ENCODE measurements around the gene CDH4. TPM values are rescaled to one million over a fixed set of nuclear protein-coding genes. Genes with fewer than 3 reads are reported as not detected.
A peak's percentile ranks its signal among the peaks of the same experiment; 100 is the strongest.

CDH4 gene
- total and polyA plus RNA-seq, 2 donors from 2014 or later: 1.1 TPM; not detected in 1

DNA sequence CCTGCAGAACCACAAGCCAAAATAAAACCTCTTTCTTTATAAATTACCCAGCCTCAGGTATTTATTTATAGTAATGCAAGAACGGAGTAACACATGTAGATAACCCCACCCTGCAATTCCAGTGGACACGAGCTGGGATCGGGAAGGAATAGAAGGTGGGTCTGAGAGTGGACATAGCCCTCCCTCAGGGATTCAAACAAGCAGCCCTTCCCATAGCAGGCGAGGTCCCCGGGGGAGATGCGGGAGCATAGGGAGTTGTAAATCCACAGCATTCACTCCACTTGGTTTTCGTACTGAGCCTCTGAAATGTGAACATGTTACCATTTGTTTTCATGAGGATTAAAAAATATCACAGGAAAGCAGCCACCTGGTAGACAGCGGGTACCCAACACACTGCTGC, 312.6 kb downstream of the CDH4 start:
- no peaks in the 10 kb centered on the region for H3K9me3 ChIP-seq (ENCODE audit: control insufficient read depth in 2 of 3, insufficient read depth in 1 of 3, low read length in 3 of 3)
- DNase-seq (peak in 1 of 5 donors; percentile 51), FAIRE-seq (no peak)
- H3K4me1 ChIP-seq (ENCODE audit: control insufficient read depth in 2 of 3, insufficient read depth in 2 of 3, low read depth in 1 of 3, low read length in 3 of 3): no peaks in the 10 kb centered on the region
- no peak overlapping the region for H3K27ac ChIP-seq (ENCODE audit: low read depth in 2 of 2, low read length in 2 of 2)
- intact Hi-C loops (cut with DNase I): no loop called here
- H3K9ac ChIP-seq (ENCODE audit: low read length in 3 of 3): no peak overlapping the region
- no peaks in the 10 kb centered on the region for H3K36me3 ChIP-seq (ENCODE audit: control insufficient read depth in 2 of 3, insufficient read depth in 3 of 3, low read length in 3 of 3)
- H3K27me3 ChIP-seq (ENCODE audit: control insufficient read depth, insufficient read depth, low read length): no peaks in the 10 kb centered on the region
- TF ChIP-seq, protein P1, sequence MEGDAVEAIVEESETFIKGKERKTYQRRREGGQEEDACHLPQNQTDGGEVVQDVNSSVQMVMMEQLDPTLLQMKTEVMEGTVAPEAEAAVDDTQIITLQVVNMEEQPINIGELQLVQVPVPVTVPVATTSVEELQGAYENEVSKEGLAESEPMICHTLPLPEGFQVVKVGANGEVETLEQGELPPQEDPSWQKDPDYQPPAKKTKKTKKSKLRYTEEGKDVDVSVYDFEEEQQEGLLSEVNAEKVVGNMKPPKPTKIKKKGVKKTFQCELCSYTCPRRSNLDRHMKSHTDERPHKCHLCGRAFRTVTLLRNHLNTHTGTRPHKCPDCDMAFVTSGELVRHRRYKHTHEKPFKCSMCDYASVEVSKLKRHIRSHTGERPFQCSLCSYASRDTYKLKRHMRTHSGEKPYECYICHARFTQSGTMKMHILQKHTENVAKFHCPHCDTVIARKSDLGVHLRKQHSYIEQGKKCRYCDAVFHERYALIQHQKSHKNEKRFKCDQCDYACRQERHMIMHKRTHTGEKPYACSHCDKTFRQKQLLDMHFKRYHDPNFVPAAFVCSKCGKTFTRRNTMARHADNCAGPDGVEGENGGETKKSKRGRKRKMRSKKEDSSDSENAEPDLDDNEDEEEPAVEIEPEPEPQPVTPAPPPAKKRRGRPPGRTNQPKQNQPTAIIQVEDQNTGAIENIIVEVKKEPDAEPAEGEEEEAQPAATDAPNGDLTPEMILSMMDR (IDR thresholded peaks at IDR 0.05; ENCODE audit: borderline replicate concordance, extremely low read depth, insufficient read depth): no peak
- H3K4me3 ChIP-seq (ENCODE audit: low read length in 3 of 3): no peak overlapping the region

DNA sequence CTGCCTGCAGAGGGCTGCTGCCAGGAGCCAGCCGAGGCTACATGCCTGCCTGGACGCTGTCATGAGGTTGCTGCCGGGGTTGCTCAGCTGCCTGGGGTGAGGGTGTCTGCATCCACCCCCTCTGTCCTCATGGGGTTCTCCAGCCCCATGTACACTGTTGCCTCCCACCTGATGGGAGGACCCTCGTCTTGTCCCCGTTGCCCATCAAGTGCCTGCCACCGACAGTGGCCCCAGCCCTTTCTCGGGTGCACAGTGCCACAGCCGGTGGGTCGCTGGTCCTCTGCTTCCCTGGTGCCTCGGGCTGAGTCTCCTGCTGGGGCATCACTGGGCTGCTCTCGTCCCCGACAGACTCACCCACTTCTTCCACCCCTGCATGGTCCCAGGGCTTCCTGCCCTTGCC, 313.7 kb downstream of the CDH4 start:
- H3K27ac ChIP-seq (ENCODE audit: low read depth in 2 of 2, low read length in 2 of 2): no peak overlapping the region
- DNase-seq: peak in 1 of 5 donors; percentile 53
- H3K4me1 ChIP-seq (ENCODE audit: control insufficient read depth in 2 of 3, insufficient read depth in 2 of 3, low read depth in 1 of 3, low read length in 3 of 3): no peaks in the 10 kb centered on the region
- H3K27me3 ChIP-seq (ENCODE audit: control insufficient read depth, insufficient read depth, low read length): no peaks in the 10 kb centered on the region
- H3K4me3 ChIP-seq (ENCODE audit: low read length in 3 of 3): no peak overlapping the region
- intact Hi-C loops (cut with DNase I): no loop called here
- H3K9ac ChIP-seq (ENCODE audit: low read length in 3 of 3): no peak overlapping the region
- no peaks in the 10 kb centered on the region for H3K36me3 ChIP-seq (ENCODE audit: control insufficient read depth in 2 of 3, insufficient read depth in 3 of 3, low read length in 3 of 3)
- no peaks in the 10 kb centered on the region for H3K9me3 ChIP-seq (ENCODE audit: control insufficient read depth in 2 of 3, insufficient read depth in 1 of 3, low read length in 3 of 3)
- TF ChIP-seq, protein P1 (IDR thresholded peaks at IDR 0.05; ENCODE audit: borderline replicate concordance, extremely low read depth, insufficient read depth): no peak
- FAIRE-seq: no peak

GRCh38 chr20:61566691-61567090, 314.6 kb downstream of the CDH4 start:
- no peaks in the 10 kb centered on the region for H3K9me3 ChIP-seq (ENCODE audit: control insufficient read depth in 2 of 3, insufficient read depth in 1 of 3, low read length in 3 of 3)
- H3K4me3 ChIP-seq (ENCODE audit: low read length in 3 of 3): no peak overlapping the region
- no peak for FAIRE-seq
- H3K36me3 ChIP-seq (ENCODE audit: control insufficient read depth in 2 of 3, insufficient read depth in 3 of 3, low read length in 3 of 3): no peaks in the 10 kb centered on the region
- H3K4me1 ChIP-seq (ENCODE audit: control insufficient read depth in 2 of 3, insufficient read depth in 2 of 3, low read depth in 1 of 3, low read length in 3 of 3): no peaks in the 10 kb centered on the region
- no peaks in the 10 kb centered on the region for H3K27me3 ChIP-seq (ENCODE audit: control insufficient read depth, insufficient read depth, low read length)
- no peak overlapping the region for H3K9ac ChIP-seq (ENCODE audit: low read length in 3 of 3)
- H3K27ac ChIP-seq (ENCODE audit: low read depth in 2 of 2, low read length in 2 of 2): no peak overlapping the region
- peak in 1 of 5 donors; percentile 51 for DNase-seq
- intact Hi-C loops (cut with DNase I): no loop called here
- TF ChIP-seq, protein P1 (IDR thresholded peaks at IDR 0.05; ENCODE audit: borderline replicate concordance, extremely low read depth, insufficient read depth): no peak

DNA sequence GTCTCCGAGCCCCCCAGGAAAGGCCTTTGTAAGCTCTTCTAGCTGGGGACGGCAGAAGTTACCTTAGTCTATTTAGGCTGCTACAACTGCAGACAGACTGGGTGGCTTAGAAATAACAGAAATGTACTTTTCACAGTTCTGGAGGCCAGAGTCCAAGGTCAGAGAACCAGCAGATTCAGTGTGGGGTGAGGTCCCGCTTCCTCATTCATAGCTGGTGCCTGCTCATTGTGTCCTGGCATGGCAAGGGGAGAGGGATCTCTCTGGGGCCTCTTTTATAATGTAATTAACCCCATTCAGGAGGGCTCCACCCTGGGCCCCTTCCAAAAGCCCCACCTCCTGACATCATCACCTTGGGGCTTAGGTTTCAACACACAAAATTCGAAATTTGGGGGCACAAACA, 315.1 kb downstream of the CDH4 start:
- Histone ChIP-seq H3K9me3 (ENCODE audit: control insufficient read depth in 2 of 3, insufficient read depth in 1 of 3, low read length in 3 of 3) (no peaks in the 10 kb centered on the region), H3K9ac (ENCODE audit: low read length in 3 of 3) (no peak overlapping the region), H3K36me3 (ENCODE audit: control insufficient read depth in 2 of 3, insufficient read depth in 3 of 3, low read length in 3 of 3) (no peaks in the 10 kb centered on the region), H3K4me1 (ENCODE audit: control insufficient read depth in 2 of 3, insufficient read depth in 2 of 3, low read depth in 1 of 3, low read length in 3 of 3) (no peaks in the 10 kb centered on the region), H3K27me3 (ENCODE audit: control insufficient read depth, insufficient read depth, low read length) (no peaks in the 10 kb centered on the region), H3K4me3 (ENCODE audit: low read length in 3 of 3) (no peak overlapping the region), H3K27ac (ENCODE audit: low read depth in 2 of 2, low read length in 2 of 2) (no peak overlapping the region)
- FAIRE-seq (no peak), DNase-seq (no peak)
- intact Hi-C loops (cut with DNase I): no loop called here
- TF ChIP-seq, protein P1 (IDR thresholded peaks at IDR 0.05; ENCODE audit: borderline replicate concordance, extremely low read depth, insufficient read depth): no peak

All from kidney (tissue), 14 donors.